DND-41 (cell line): ENCODE data around the gene PSMD8.

Source experiments
- ATAC-seq: fragments of 200-7000 bp; cut with Tn5 transposase; 3 replicates; pipeline ENCODE4 v1.9.1; 2021; ENCODE audit warnings: low read depth; ENCODE audit not compliant: insufficient read depth
- DNase-seq: peaks from one replicate; pipeline ENCODE4 v3.0.0-alpha.2; 2020
- H2AFZ ChIP-seq: 2 replicates; pipeline ENCODE4 v1.6.0; 2012; ENCODE audit warnings: low read depth, low read length
- H3K27ac ChIP-seq: 2 replicates; pipeline ENCODE4 v1.5.1; 2012; ENCODE audit warnings: low read length, inconsistent platforms
- H3K27me3 ChIP-seq: fragments of 200-600 bp; sonication (generic); 2 replicates; pipeline ENCODE4 v1.6.0; 2012; ENCODE audit warnings: low read length, mild to moderate bottlenecking, inconsistent platforms; ENCODE audit not compliant: insufficient read depth, poor library complexity
- H3K36me3 ChIP-seq: 2 replicates; pipeline ENCODE4 v1.5.1; 2012; ENCODE audit warnings: low read length, inconsistent platforms; ENCODE audit not compliant: insufficient read depth
- H3K4me1 ChIP-seq: 2 replicates; pipeline ENCODE4 v1.5.1; 2012; ENCODE audit warnings: mild to moderate bottlenecking, low read length; ENCODE audit not compliant: insufficient read depth
- H3K4me2 ChIP-seq: 2 replicates; pipeline ENCODE4 v1.6.0; 2012; ENCODE audit warnings: mild to moderate bottlenecking, moderate library complexity, low read length, inconsistent platforms; ENCODE audit not compliant: insufficient read depth
- H3K4me3 ChIP-seq, 2 experiments: fragments of 200-600 bp in 1 of 2; shearing (Covaris generic) in 1 of 2; 2 replicates each; pipeline ENCODE4 v1.5.1; 2012 to 2016; ENCODE audit warnings: inconsistent platforms in 2 of 2, low read length in 2 of 2, mild to moderate bottlenecking in 2 of 2, low read depth in 1 of 2, moderate library complexity in 1 of 2
- H3K79me2 ChIP-seq: 2 replicates; pipeline ENCODE4 v1.6.0; 2012; ENCODE audit warnings: low read length, inconsistent platforms; ENCODE audit not compliant: insufficient read depth
- H3K9ac ChIP-seq: 2 replicates; pipeline ENCODE4 v1.6.0; 2012; ENCODE audit warnings: low read depth, mild to moderate bottlenecking, inconsistent platforms, low read length, moderate library complexity
- H3K9me3 ChIP-seq: 2 replicates; pipeline ENCODE4 v1.5.1; 2012; ENCODE audit warnings: low read length, moderate library complexity, mild to moderate bottlenecking, inconsistent platforms; ENCODE audit not compliant: insufficient read depth, severe bottlenecking
- H4K20me1 ChIP-seq: 2 replicates; pipeline ENCODE4 v1.6.0; 2012; ENCODE audit warnings: low read length; ENCODE audit not compliant: insufficient read depth
- EZH2 ChIP-seq: IDR thresholded peaks from 3 replicates; pipeline ENCODE4 v1.6.1; 2012; ENCODE audit warnings: borderline replicate concordance, low read depth, mild to moderate bottlenecking, moderate library complexity, low read length, inconsistent platforms; ENCODE audit not compliant: severe bottlenecking
- TF ChIP-seq, protein P1 (sequence below): IDR thresholded peaks from 2 replicates; pipeline ENCODE4 v1.5.1; 2012; ENCODE audit warnings: borderline replicate concordance, low read length, moderate library complexity, mild to moderate bottlenecking; ENCODE audit not compliant: poor library complexity, severe bottlenecking; ENCODE audit errors: extremely low read depth

PSMD8 gene

DNA sequence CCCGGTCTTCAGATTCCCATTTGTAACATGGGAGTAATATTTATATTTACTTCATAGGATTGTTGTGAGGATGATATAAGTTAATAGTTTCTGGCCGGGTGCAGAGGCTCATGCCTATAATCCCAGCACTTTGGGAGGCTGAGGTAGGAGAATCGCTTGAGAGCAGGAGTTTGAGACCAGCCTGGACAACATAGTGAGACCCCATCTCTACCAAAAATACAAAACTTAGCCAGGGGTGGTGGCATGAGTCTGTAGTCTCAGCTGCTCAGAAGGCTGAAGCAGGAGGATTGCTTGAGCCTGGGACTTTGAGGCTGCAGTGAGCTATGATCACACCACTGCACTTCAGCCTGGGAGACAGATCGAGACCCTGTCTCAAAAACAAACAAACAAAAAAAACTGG is 27.5 kb upstream of the PSMD8 start:
- Histone ChIP-seq H3K4me1 (no peaks in the 10 kb centered on the region), H3K9ac (no peak overlapping the region), H2AFZ (no peak overlapping the region), H3K36me3 (peaks cover 8% of the 10 kb centered on the region), H3K27ac (no peak overlapping the region), H3K4me3 (no peak overlapping the region), H4K20me1 (0 out of 2 replicates have a peak, but pooled peaks cover 5% of the 10 kb centered on the region), H3K27me3 (no peaks in the 10 kb centered on the region), H3K4me2 (no peak overlapping the region), H3K9me3 (no peaks in the 10 kb centered on the region), H3K79me2 (no peaks in the 10 kb centered on the region)
- ATAC-seq (no peak), DNase-seq (no peak)
- TF ChIP-seq EZH2 = no peak
- TF ChIP-seq, protein P1, sequence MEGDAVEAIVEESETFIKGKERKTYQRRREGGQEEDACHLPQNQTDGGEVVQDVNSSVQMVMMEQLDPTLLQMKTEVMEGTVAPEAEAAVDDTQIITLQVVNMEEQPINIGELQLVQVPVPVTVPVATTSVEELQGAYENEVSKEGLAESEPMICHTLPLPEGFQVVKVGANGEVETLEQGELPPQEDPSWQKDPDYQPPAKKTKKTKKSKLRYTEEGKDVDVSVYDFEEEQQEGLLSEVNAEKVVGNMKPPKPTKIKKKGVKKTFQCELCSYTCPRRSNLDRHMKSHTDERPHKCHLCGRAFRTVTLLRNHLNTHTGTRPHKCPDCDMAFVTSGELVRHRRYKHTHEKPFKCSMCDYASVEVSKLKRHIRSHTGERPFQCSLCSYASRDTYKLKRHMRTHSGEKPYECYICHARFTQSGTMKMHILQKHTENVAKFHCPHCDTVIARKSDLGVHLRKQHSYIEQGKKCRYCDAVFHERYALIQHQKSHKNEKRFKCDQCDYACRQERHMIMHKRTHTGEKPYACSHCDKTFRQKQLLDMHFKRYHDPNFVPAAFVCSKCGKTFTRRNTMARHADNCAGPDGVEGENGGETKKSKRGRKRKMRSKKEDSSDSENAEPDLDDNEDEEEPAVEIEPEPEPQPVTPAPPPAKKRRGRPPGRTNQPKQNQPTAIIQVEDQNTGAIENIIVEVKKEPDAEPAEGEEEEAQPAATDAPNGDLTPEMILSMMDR = no peak

DNA sequence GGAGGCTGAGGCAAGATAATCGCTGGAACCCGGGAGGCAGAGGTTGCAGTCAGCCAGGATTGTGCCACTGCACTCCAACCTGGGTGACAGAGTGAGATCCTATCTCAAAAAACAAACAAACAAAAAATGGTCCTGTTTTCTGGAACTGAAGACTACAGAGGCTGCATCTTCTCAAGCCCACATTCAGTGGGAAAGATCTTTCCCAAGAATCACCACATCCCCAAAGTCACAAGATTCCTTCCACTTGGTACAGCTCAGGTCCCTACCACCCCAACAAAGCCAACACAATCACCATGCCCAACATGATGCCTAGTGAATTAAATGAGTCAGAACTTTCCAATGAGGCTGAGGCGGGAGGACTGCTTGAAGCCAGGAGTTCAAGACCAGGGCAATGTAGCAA is 23.5 kb upstream of the PSMD8 start:
- no peak for TF ChIP-seq EZH2
- TF ChIP-seq, protein P1 = no peak

GRCh38 chr19:38351865-38352395 is 22.4 kb upstream of the PSMD8 start:
- H3K27me3 ChIP-seq = no peaks in the 10 kb centered on the region
- H3K4me2 ChIP-seq = no peak overlapping the region
- DNase-seq (no peak), ATAC-seq (0 out of 3 replicates have a peak, but pooled peaks have one; percentile 5)
- no peaks in the 10 kb centered on the region for H4K20me1 ChIP-seq
- H3K27ac ChIP-seq = no peak overlapping the region
- H3K36me3 ChIP-seq = no peaks in the 10 kb centered on the region
- no peaks in the 10 kb centered on the region for H3K9me3 ChIP-seq
- no peaks in the 10 kb centered on the region for H3K79me2 ChIP-seq
- H3K4me3 ChIP-seq = no peak overlapping the region
- H3K9ac ChIP-seq = no peak overlapping the region
- H3K4me1 ChIP-seq = no peaks in the 10 kb centered on the region
- no peak overlapping the region for H2AFZ ChIP-seq
- no peak for TF ChIP-seq EZH2
- TF ChIP-seq, protein P1 = no peak

More for the DNA sequence above, 23.5 kb upstream of the PSMD8 start:
- Histone ChIP-seq H3K4me1 (no peaks in the 10 kb centered on the region), H3K9ac (no peak overlapping the region), H3K79me2 (no peaks in the 10 kb centered on the region), H3K4me2 (no peak overlapping the region), H3K27ac (no peak overlapping the region), H3K27me3 (no peaks in the 10 kb centered on the region), H3K36me3 (no peaks in the 10 kb centered on the region), H3K4me3 (no peak overlapping the region), H4K20me1 (no peaks in the 10 kb centered on the region), H3K9me3 (no peaks in the 10 kb centered on the region), H2AFZ (no peak overlapping the region)
- ATAC-seq (no peak), DNase-seq (no peak)

- H3K9me3 ChIP-seq = no peaks in the 10 kb centered on the region
- no peak for TF ChIP-seq EZH2
- TF ChIP-seq, protein P1 = no peak
- DNase-seq (no peak), ATAC-seq (no peak)
- H4K20me1 ChIP-seq = no peaks in the 10 kb centered on the region
- H3K9ac ChIP-seq = no peak overlapping the region
- H3K27me3 ChIP-seq = no peaks in the 10 kb centered on the region
- H3K4me2 ChIP-seq = no peak overlapping the region
- no peaks in the 10 kb centered on the region for H3K36me3 ChIP-seq
- H2AFZ ChIP-seq = no peak overlapping the region
- no peak overlapping the region for H3K27ac ChIP-seq
- no peaks in the 10 kb centered on the region for H3K79me2 ChIP-seq
- H3K4me3 ChIP-seq = no peak overlapping the region
- no peaks in the 10 kb centered on the region for H3K4me1 ChIP-seq
These were observed 21.8 kb upstream of the PSMD8 start for GRCh38 chr19:38352611-38353010.
